Astrocyte (in vitro differentiated cells and primary cell): Measurements from ENCODE around the gene OTOL1. TPM values are rescaled to one million over a fixed set of nuclear protein-coding genes. Genes with fewer than 3 reads are reported as not detected.
A peak's percentile ranks its signal among the peaks of the same experiment; 100 is the strongest.

Source experiments
- DNase-seq: peaks from one replicate; pipeline ENCODE4 v3.0.0-alpha.2; 2010; ENCODE audit warnings: low read depth
- FAIRE-seq: peaks from 2 replicates; lab custom pipeline; 2011; peaks lifted over from hg19 to GRCh38; lab: Jason Lieb, UNC
- H2AFZ ChIP-seq: 2 replicates; pipeline ENCODE4 v1.6.0; 2012; ENCODE audit warnings: low read depth, low read length, inconsistent platforms
- H3K27ac ChIP-seq: 2 replicates; pipeline ENCODE4 v1.5.1; 2011; ENCODE audit warnings: low read depth, low read length, inconsistent platforms
- H3K27me3 ChIP-seq: 2 replicates; pipeline ENCODE4 v1.6.0; 2011; ENCODE audit warnings: low read length, inconsistent platforms; ENCODE audit not compliant: insufficient read depth
- H3K36me3 ChIP-seq: 2 replicates; pipeline ENCODE4 v1.5.1; 2011; ENCODE audit warnings: low read length, inconsistent platforms; ENCODE audit not compliant: insufficient read depth
- H3K4me1 ChIP-seq: 2 replicates; pipeline ENCODE4 v1.5.1; 2011; ENCODE audit warnings: low read length, inconsistent platforms; ENCODE audit not compliant: insufficient read depth
- H3K4me2 ChIP-seq: 2 replicates; pipeline ENCODE4 v1.6.0; 2012; ENCODE audit warnings: low read length, inconsistent platforms
- H3K4me3 ChIP-seq: 2 replicates; pipeline ENCODE4 v1.5.1; 2011; ENCODE audit warnings: low read depth, mild to moderate bottlenecking, low read length, inconsistent platforms; ENCODE audit not compliant: insufficient read depth
- H3K79me2 ChIP-seq: 2 replicates; pipeline ENCODE4 v1.6.0; 2012; ENCODE audit warnings: mild to moderate bottlenecking, low read length, inconsistent platforms; ENCODE audit not compliant: insufficient read depth
- H3K9ac ChIP-seq: 2 replicates; pipeline ENCODE4 v1.6.0; 2012; ENCODE audit warnings: mild to moderate bottlenecking, low read length, inconsistent platforms
- H3K9me3 ChIP-seq: 2 replicates; pipeline ENCODE4 v1.5.1; 2012; ENCODE audit warnings: low read depth, mild to moderate bottlenecking, low read length, inconsistent platforms; ENCODE audit not compliant: insufficient read depth
- H4K20me1 ChIP-seq: 2 replicates; pipeline ENCODE4 v1.6.0; 2012; ENCODE audit warnings: low read length, inconsistent platforms; ENCODE audit not compliant: insufficient read depth
- H3K27ac Mint-ChIP-seq: one replicate; pipeline ENCODE4 v1.8.0; 2021; ENCODE audit warnings: mild to moderate bottlenecking, mixed read lengths; ENCODE audit not compliant: unreplicated experiment
- H3K27me3 Mint-ChIP-seq: one replicate; pipeline ENCODE4 v1.8.0; 2021; ENCODE audit warnings: low read depth, mixed read lengths; ENCODE audit not compliant: unreplicated experiment
- H3K36me3 Mint-ChIP-seq: one replicate; pipeline ENCODE4 v1.8.0; 2021; ENCODE audit warnings: low read depth, mixed read lengths; ENCODE audit not compliant: unreplicated experiment
- H3K4me1 Mint-ChIP-seq: one replicate; pipeline ENCODE4 v1.8.0; 2021; ENCODE audit warnings: low read depth, mixed read lengths; ENCODE audit not compliant: unreplicated experiment
- H3K4me3 Mint-ChIP-seq: one replicate; pipeline ENCODE4 v1.8.0; 2021; ENCODE audit warnings: mild to moderate bottlenecking, moderate library complexity, mixed read lengths; ENCODE audit not compliant: unreplicated experiment
- H3K9me3 Mint-ChIP-seq: one replicate; pipeline ENCODE4 v1.8.0; 2021; ENCODE audit warnings: mild to moderate bottlenecking, mixed read lengths; ENCODE audit not compliant: unreplicated experiment
- EZH2 ChIP-seq: IDR thresholded peaks from 2 replicates; pipeline ENCODE4 v1.6.1; 2012; ENCODE audit warnings: mild to moderate bottlenecking, low read length, inconsistent platforms; ENCODE audit not compliant: insufficient read depth
- total RNA-seq: library from RNA; stranded (reverse); gene quantifications from 2 replicates; pipeline ENCODE4 v1.2.1, GENCODE V29; 2021
- TF ChIP-seq, protein P1 (sequence below): IDR thresholded peaks from 2 replicates; pipeline ENCODE4 v1.5.1; 2011; ENCODE audit warnings: low read depth, mild to moderate bottlenecking, inconsistent platforms, low read length, moderate library complexity; ENCODE audit not compliant: insufficient read depth

The OTOL1 gene
- total RNA-seq, 1 donor from 2014 or later = not detected

DNA sequence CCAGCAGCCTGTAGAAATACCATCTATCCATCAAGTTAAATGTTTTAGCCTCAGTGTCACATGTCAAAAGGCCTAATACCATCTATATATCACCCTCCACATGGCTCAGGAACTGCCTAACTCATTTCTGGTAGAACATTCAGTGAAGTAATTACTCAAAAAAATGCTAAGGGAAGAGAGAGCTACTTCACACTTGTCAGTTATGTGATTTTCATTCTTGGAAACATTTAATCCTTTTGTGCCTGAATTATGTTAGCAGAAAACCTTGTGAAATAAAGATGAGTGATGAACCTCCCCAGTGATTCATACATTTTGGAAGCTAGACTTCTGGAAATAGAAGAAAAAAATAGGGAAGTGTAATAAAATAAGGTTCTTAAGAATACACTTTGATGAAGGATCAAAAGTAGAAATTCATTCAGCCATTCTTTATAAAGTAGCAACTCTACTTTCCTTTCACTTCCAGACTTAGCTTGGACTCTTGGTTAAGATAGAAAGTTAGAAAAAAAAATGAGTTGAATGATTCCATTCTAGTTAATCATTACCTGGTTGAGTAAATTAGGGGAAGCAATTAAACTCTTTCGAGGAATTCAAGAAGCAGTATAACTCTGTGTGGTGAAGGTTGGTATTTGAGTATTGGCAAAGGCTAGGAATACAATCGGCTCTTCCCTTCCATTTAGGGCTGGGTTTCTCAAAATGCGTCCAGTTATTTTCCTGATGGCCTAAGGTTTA is 3.6 kb downstream of the OTOL1 start:
- peaks cover under 1% of the 10 kb centered on the region for H3K9me3 Mint-ChIP-seq
- H3K4me1 ChIP-seq = no peaks in the 10 kb centered on the region
- DNase-seq = no peak
- H3K79me2 ChIP-seq = no peaks in the 10 kb centered on the region
- no peak for FAIRE-seq
- no peaks in the 10 kb centered on the region for H3K36me3 ChIP-seq
- no peaks in the 10 kb centered on the region for H4K20me1 ChIP-seq
- no peak overlapping the region for H3K27ac Mint-ChIP-seq
- no peaks in the 10 kb centered on the region for H3K36me3 Mint-ChIP-seq
- no peak overlapping the region for H3K9ac ChIP-seq
- H2AFZ ChIP-seq = no peak overlapping the region
- H3K27ac ChIP-seq = no peak overlapping the region
- H3K4me1 Mint-ChIP-seq = peaks cover 13% of the 10 kb centered on the region
- no peaks in the 10 kb centered on the region for H3K27me3 ChIP-seq
- no peak for TF ChIP-seq EZH2
- TF ChIP-seq, protein P1, sequence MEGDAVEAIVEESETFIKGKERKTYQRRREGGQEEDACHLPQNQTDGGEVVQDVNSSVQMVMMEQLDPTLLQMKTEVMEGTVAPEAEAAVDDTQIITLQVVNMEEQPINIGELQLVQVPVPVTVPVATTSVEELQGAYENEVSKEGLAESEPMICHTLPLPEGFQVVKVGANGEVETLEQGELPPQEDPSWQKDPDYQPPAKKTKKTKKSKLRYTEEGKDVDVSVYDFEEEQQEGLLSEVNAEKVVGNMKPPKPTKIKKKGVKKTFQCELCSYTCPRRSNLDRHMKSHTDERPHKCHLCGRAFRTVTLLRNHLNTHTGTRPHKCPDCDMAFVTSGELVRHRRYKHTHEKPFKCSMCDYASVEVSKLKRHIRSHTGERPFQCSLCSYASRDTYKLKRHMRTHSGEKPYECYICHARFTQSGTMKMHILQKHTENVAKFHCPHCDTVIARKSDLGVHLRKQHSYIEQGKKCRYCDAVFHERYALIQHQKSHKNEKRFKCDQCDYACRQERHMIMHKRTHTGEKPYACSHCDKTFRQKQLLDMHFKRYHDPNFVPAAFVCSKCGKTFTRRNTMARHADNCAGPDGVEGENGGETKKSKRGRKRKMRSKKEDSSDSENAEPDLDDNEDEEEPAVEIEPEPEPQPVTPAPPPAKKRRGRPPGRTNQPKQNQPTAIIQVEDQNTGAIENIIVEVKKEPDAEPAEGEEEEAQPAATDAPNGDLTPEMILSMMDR = no peak
- H3K4me3 ChIP-seq = no peak overlapping the region
- H3K4me2 ChIP-seq = no peak overlapping the region
- no peaks in the 10 kb centered on the region for H3K9me3 ChIP-seq
- no peaks in the 10 kb centered on the region for H3K27me3 Mint-ChIP-seq
- H3K4me3 Mint-ChIP-seq = no peak overlapping the region

DNA sequence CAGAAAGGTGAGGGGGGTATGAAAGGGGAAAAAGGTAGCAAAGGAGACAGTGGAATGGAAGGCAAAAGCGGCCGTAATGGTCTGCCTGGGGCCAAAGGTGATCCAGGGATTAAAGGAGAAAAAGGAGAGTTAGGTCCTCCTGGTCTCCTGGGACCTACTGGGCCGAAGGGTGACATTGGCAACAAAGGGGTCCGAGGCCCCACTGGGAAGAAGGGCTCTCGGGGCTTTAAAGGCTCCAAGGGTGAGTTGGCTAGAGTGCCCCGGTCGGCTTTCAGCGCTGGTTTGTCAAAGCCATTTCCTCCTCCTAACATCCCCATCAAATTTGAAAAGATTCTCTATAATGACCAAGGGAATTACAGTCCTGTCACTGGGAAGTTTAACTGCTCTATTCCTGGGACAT is 6.7 kb downstream of the OTOL1 start:
- Mint-ChIP-seq H3K36me3 (no peaks in the 10 kb centered on the region), H3K27me3 (no peaks in the 10 kb centered on the region), H3K27ac (no peak overlapping the region), H3K4me1 (peaks cover 13% of the 10 kb centered on the region), H3K9me3 (no peaks in the 10 kb centered on the region), H3K4me3 (no peak overlapping the region)
- no peaks in the 10 kb centered on the region for H3K27me3 ChIP-seq
- H3K27ac ChIP-seq = no peak overlapping the region
- no peak overlapping the region for H3K4me3 ChIP-seq
- H3K9ac ChIP-seq = no peak overlapping the region
- no peaks in the 10 kb centered on the region for H3K9me3 ChIP-seq
- no peaks in the 10 kb centered on the region for H3K4me1 ChIP-seq
- FAIRE-seq (no peak), DNase-seq (no peak)
- no peaks in the 10 kb centered on the region for H3K79me2 ChIP-seq
- H3K36me3 ChIP-seq = no peaks in the 10 kb centered on the region
- no peak overlapping the region for H3K4me2 ChIP-seq
- no peak overlapping the region for H2AFZ ChIP-seq
- no peaks in the 10 kb centered on the region for H4K20me1 ChIP-seq
- no peak for TF ChIP-seq EZH2
- TF ChIP-seq, protein P1 = no peak

DNA sequence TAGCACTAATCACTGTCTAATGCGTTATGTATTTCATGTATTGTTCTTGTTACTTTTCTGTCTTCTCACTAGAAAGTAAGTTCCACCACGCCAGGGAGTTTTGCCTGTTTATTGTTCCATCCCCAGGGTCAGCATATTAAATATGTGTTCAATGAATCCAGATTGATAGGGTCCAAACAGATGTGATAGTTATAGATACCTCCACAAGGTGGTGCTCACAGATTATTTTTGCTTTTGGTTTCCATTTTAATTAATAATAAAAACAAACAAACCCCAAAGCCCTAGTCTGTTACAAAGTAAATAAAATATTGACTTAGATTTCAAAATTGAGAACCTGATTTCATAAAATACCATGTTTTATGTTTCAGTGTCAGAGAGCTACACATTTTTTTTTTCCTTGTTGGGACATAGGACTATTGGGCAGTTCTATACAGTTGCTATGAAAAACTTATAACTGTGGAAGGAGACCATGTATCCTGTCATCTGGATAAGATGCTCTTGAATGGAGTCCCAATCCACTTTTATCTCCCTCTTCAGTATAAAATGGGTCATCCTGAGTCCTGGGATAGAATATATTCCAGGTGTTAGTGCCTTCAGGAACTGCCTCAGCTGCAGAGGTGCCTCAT is 12.4 kb downstream of the OTOL1 start:
- Histone ChIP-seq H3K79me2 (no peaks in the 10 kb centered on the region), H3K27me3 (no peaks in the 10 kb centered on the region), H3K9me3 (no peaks in the 10 kb centered on the region), H3K4me1 (no peaks in the 10 kb centered on the region), H3K4me3 (no peak overlapping the region), H3K27ac (no peak overlapping the region), H3K9ac (no peak overlapping the region), H3K36me3 (no peaks in the 10 kb centered on the region), H4K20me1 (no peaks in the 10 kb centered on the region), H2AFZ (no peak overlapping the region), H3K4me2 (no peak overlapping the region)
- no peak for TF ChIP-seq EZH2
- TF ChIP-seq, protein P1 = peak; percentile 35
- DNase-seq = no peak
- no peaks in the 10 kb centered on the region for H3K9me3 Mint-ChIP-seq
- no peaks in the 10 kb centered on the region for H3K27me3 Mint-ChIP-seq
- H3K27ac Mint-ChIP-seq = no peak overlapping the region
- peaks cover 4% of the 10 kb centered on the region for H3K4me1 Mint-ChIP-seq
- no peaks in the 10 kb centered on the region for H3K36me3 Mint-ChIP-seq
- H3K4me3 Mint-ChIP-seq = no peak overlapping the region
- FAIRE-seq = no peak
